SU-DHL-6 (cell line): ENCODE results near the gene RBM43.

Experiments used
- EZH2phosphoT487 ChIP-seq: fragments of 200-600 bp; sonication (generic), shearing (Covaris generic); conservative IDR thresholded peaks from 2 replicates; pipeline ENCODE4 v1.6.1; 2018; ENCODE audit warnings: mild to moderate bottlenecking, antibody characterized with exemption, low read length, moderate library complexity, mixed read lengths
- TF ChIP-seq, protein P1 (sequence below): fragments of 200-600 bp; sonication (generic); IDR thresholded peaks from one replicate; pipeline ENCODE4 v1.5.1; 2017; ENCODE audit warnings: antibody characterized with exemption, mild to moderate bottlenecking, low read length, moderate library complexity; ENCODE audit not compliant: insufficient read depth, poor library complexity, severe bottlenecking

DNA sequence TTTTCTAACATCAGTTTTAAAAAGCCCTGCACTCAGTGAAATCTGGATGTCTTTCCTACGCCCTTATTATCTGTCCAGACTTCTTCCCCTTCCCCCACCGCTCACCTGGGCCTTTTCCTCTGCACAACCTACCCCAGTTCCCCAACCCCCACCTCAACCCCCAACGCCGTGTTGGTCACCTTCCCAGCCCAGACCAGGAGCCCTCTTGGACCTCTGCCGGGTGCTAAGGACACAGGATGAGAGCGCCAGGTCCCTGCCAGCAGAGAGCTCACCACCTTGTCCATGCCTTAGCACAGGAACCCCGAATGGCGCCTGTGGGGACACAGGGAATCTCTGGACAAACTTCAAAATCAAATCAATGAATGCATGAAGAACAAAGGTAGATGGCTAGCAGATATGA, 966 bp upstream of the RBM43 start:
- TF ChIP-seq, protein P1, sequence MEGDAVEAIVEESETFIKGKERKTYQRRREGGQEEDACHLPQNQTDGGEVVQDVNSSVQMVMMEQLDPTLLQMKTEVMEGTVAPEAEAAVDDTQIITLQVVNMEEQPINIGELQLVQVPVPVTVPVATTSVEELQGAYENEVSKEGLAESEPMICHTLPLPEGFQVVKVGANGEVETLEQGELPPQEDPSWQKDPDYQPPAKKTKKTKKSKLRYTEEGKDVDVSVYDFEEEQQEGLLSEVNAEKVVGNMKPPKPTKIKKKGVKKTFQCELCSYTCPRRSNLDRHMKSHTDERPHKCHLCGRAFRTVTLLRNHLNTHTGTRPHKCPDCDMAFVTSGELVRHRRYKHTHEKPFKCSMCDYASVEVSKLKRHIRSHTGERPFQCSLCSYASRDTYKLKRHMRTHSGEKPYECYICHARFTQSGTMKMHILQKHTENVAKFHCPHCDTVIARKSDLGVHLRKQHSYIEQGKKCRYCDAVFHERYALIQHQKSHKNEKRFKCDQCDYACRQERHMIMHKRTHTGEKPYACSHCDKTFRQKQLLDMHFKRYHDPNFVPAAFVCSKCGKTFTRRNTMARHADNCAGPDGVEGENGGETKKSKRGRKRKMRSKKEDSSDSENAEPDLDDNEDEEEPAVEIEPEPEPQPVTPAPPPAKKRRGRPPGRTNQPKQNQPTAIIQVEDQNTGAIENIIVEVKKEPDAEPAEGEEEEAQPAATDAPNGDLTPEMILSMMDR = no peak
- TF ChIP-seq EZH2phosphoT487 = no peak
